Stomach (tissue), 4 donors: ENCODE data around the gene SPEG.

Experiments
- CTCF ChIP-seq, 7 experiments: fragments of 450-650 bp in 4 of 7; fragments of 200-600 bp in 3 of 7; sonication (generic) in 3 of 7; IDR thresholded peaks; one replicate each; pipeline ENCODE4 v1.5.1; 2016 to 2019; ENCODE audit warnings: antibody characterized with exemption in 7 of 7, control low read depth in 2 of 7, mild to moderate bottlenecking in 1 of 7
- EP300 ChIP-seq: sonication (generic); formaldehyde crosslinking; IDR thresholded peaks from one replicate; pipeline ENCODE4 v1.6.1; 2017; ENCODE audit warnings: antibody characterized with exemption
- POLR2AphosphoS5 ChIP-seq, 3 donors: sonication (generic); formaldehyde crosslinking; IDR thresholded peaks; one replicate each; pipeline ENCODE4 v1.6.1; 2016; ENCODE audit warnings: antibody characterized with exemption in 3 of 3

- no peak for TF ChIP-seq CTCF (IDR thresholded peaks at IDR 0.05)
- TF ChIP-seq POLR2AphosphoS5 (IDR thresholded peaks at IDR 0.05), result no peak
- TF ChIP-seq EP300, result no peak
These were observed 54.7 kb downstream of the SPEG start for GRCh38 chr2:219489315-219489714.
